ENCODE results near the gene TBX1.

GRCh38 chr22:19779011-19779421 lies 18.4 kb downstream of the TBX1 start:
- TF ChIP-seq CTCF (IDR thresholded peaks at IDR 0.05) (no peak), POLR2AphosphoS5 (IDR thresholded peaks at IDR 0.05) (no peak), POLR2A (IDR thresholded peaks at IDR 0.05) (no peak)

All from stomach (tissue), 4 donors.